Upper lobe of left lung (tissue), 4 donors: ENCODE results near the gene TNXB.
"Not testable (repeated sequence)": the region's sequence is repeated elsewhere in the genome, so short reads cannot be mapped to it uniquely, and the experiment has no call there.

Source experiments
- POLR2A ChIP-seq, 4 donors: fragments of 450-650 bp; IDR thresholded peaks; one replicate each; pipeline ENCODE4 v1.5.1; 2016 to 2017; ENCODE audit warnings: antibody characterized with exemption in 4 of 4, mild to moderate bottlenecking in 2 of 4
- POLR2AphosphoS5 ChIP-seq, 2 donors: sonication (generic); formaldehyde crosslinking; IDR thresholded peaks; one replicate each; pipeline ENCODE4 v1.5.1; 2017; ENCODE audit warnings: antibody characterized with exemption in 2 of 2
- TF ChIP-seq, protein P1 (sequence below), 6 experiments: fragments of 450-650 bp in 4 of 6; fragments of 200-600 bp in 2 of 6; sonication (generic) in 2 of 6; IDR thresholded peaks; one replicate each; pipeline ENCODE4 v1.5.1; 2016 to 2019; ENCODE audit warnings: antibody characterized with exemption in 6 of 6

DNA sequence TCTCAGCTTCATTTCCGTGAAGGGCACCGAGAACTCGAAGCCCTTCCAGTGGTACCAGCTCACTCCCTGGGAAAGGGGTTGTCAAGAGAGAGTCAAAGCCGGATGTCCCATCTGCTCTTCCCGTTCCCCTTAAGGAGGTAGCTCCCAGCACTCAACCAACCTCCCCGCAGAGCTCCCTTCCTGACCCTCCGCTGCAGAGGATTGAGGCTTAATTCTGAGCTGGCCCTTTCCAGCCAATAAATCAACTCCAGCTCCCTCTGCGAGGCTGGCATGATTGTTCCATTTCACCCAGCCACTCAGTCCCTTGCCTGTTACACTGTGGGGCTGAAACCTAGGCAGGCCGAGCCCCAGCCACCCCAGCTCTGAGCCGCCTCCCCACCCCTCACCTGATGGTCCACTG lies 67.8 kb downstream of the TNXB start:
- TF ChIP-seq, protein P1, sequence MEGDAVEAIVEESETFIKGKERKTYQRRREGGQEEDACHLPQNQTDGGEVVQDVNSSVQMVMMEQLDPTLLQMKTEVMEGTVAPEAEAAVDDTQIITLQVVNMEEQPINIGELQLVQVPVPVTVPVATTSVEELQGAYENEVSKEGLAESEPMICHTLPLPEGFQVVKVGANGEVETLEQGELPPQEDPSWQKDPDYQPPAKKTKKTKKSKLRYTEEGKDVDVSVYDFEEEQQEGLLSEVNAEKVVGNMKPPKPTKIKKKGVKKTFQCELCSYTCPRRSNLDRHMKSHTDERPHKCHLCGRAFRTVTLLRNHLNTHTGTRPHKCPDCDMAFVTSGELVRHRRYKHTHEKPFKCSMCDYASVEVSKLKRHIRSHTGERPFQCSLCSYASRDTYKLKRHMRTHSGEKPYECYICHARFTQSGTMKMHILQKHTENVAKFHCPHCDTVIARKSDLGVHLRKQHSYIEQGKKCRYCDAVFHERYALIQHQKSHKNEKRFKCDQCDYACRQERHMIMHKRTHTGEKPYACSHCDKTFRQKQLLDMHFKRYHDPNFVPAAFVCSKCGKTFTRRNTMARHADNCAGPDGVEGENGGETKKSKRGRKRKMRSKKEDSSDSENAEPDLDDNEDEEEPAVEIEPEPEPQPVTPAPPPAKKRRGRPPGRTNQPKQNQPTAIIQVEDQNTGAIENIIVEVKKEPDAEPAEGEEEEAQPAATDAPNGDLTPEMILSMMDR (IDR thresholded peaks at IDR 0.05) = not testable (repeated sequence)
- TF ChIP-seq POLR2AphosphoS5, POLR2A (IDR thresholded peaks at IDR 0.05): not testable (repeated sequence)
